ENCODE measurements around the gene BTF3L4. TPM values are rescaled to one million over a fixed set of nuclear protein-coding genes. Genes with fewer than 3 reads are reported as not detected.

The BTF3L4 gene
- polyA plus RNA-seq, 1 experiment, result 86.6 TPM

DNA sequence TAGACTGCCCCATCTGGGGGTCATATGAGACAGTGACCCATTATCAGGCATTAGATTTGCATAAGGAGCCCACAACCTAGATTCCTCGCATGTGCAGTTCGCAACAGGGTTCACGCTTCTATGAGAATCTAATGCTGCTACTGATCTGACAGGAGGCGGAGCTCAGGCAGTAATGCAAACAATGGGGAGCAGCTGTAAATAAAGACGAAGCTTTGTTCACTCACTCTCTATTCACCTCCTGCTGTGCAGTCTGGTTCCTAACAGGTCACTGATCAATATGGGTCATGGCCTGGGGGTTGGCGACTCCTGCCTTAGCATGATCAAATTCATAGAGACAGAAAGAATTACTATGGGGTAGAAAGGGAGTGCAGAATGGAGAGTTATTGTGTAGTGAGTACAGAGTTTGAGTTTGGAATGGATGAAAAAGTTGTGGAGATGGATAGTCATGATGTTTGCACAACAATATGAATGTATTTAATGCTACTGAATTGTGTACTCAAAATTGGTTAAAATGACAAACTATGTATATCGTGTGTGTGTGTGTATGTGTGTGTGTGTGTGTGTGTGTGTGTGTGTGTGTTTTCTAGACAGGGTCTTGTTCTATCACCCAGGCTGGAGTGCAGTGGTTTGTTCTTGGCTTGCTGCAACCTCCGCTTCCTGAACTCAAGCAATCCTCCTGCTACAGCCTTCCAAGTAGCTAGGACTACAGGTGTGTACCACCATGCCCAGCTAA is 42.2 kb downstream of the BTF3L4 start:
- H3K27ac ChIP-seq (ENCODE audit: low read depth, low read length), result no peak overlapping the region
- CTCF ChIA-PET, result no interaction called here
- peaks cover 3% of the 10 kb centered on the region for H3K27me3 ChIP-seq (ENCODE audit: control insufficient read depth, insufficient read depth, low read length)
- DNase-seq (ENCODE audit: low read depth, low spot score), result no peak
- POLR2A ChIA-PET, result interaction anchor here (0.7 kb wide), 1 partner anchor 25 kb away, joined by 3 read pairs; no protein-coding TSS in a partner anchor
- no peaks in the 10 kb centered on the region; the same call in 1 of the 2 replicates for H3K9me3 ChIP-seq (ENCODE audit: control insufficient read depth, insufficient read depth, low read length)
- H3K4me3 ChIP-seq (ENCODE audit: low read depth, low read length), result no peak overlapping the region
- TF ChIP-seq, protein P1, sequence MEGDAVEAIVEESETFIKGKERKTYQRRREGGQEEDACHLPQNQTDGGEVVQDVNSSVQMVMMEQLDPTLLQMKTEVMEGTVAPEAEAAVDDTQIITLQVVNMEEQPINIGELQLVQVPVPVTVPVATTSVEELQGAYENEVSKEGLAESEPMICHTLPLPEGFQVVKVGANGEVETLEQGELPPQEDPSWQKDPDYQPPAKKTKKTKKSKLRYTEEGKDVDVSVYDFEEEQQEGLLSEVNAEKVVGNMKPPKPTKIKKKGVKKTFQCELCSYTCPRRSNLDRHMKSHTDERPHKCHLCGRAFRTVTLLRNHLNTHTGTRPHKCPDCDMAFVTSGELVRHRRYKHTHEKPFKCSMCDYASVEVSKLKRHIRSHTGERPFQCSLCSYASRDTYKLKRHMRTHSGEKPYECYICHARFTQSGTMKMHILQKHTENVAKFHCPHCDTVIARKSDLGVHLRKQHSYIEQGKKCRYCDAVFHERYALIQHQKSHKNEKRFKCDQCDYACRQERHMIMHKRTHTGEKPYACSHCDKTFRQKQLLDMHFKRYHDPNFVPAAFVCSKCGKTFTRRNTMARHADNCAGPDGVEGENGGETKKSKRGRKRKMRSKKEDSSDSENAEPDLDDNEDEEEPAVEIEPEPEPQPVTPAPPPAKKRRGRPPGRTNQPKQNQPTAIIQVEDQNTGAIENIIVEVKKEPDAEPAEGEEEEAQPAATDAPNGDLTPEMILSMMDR (IDR thresholded peaks at IDR 0.05; ENCODE audit: low read depth, low read length), result no peak

DNA sequence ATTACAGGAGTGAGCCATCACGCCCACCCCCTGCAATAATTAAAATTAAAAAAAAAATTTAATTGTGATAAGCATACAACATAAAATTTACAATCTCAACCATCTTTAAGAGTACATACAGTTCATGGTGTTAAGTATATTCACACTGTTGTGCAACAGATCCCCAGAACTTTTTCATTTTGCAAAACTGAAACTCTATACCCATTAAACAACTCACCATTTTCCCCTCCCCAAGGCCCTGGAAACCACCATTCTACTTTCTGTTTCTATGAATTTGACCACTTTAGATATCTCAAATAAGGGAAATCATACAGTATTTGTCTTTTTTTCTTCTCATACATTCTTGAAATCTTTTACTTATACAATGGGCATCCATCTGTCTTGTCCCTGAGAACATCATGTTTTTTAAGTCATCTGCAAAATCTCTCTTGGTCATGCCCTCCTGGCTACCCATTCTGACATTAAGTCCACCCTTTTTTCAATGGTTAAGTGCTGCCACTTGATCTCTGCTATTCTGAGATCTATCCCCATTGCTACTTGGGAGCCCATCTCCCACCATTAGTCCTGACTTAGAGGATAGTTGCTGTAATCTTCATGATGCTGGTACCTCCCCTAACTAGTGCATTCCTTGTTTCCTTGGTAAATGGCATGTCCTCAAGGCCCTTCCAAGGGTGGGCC is 46.4 kb downstream of the BTF3L4 start:
- DNase-seq (ENCODE audit: low read depth, low spot score), result no peak
- Histone ChIP-seq H3K27me3 (ENCODE audit: control insufficient read depth, insufficient read depth, low read length) (peaks cover 3% of the 10 kb centered on the region), H3K4me3 (ENCODE audit: low read depth, low read length) (no peak overlapping the region), H3K9me3 (ENCODE audit: control insufficient read depth, insufficient read depth, low read length) (no peaks in the 10 kb centered on the region), H3K27ac (ENCODE audit: low read depth, low read length) (no peak overlapping the region)
- TF ChIP-seq, protein P1 (IDR thresholded peaks at IDR 0.05; ENCODE audit: low read depth, low read length), result no peak
- ChIA-PET CTCF (no interaction called here), POLR2A (no interaction called here)

DNA sequence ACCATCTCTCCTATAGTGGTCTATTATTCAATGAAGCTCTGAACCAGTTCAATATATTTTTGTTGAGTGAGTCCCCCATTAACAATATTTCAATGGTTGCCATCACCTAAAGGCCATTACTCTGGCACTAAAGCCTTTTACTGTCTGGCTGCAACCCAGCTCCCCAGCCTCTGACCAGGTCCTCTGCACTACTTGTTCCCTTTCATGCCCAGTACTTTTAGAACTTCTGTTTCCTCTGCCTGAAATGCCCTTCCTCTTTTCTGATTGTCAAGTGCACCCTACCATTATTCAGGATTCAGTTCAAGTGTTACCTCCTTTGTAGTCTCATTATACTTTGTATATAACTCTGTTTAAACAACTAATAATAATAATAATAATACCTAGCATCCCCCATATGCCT is 55.4 kb downstream of the BTF3L4 start:
- DNase-seq (ENCODE audit: low read depth, low spot score), result no peak
- no peak overlapping the region for H3K4me3 ChIP-seq (ENCODE audit: low read depth, low read length)
- TF ChIP-seq, protein P1 (IDR thresholded peaks at IDR 0.05; ENCODE audit: low read depth, low read length), result no peak
- no peaks in the 10 kb centered on the region for H3K27me3 ChIP-seq (ENCODE audit: control insufficient read depth, insufficient read depth, low read length)
- no peak overlapping the region for H3K27ac ChIP-seq (ENCODE audit: low read depth, low read length)
- POLR2A ChIA-PET, result no interaction called here
- no peaks in the 10 kb centered on the region for H3K9me3 ChIP-seq (ENCODE audit: control insufficient read depth, insufficient read depth, low read length)
- CTCF ChIA-PET, result interaction anchor here (0.8 to 1.2 kb wide), 3 partner anchors 10 to 15 kb away, joined by 3 to 5 read pairs (median 3); no protein-coding TSS in a partner anchor

DNA sequence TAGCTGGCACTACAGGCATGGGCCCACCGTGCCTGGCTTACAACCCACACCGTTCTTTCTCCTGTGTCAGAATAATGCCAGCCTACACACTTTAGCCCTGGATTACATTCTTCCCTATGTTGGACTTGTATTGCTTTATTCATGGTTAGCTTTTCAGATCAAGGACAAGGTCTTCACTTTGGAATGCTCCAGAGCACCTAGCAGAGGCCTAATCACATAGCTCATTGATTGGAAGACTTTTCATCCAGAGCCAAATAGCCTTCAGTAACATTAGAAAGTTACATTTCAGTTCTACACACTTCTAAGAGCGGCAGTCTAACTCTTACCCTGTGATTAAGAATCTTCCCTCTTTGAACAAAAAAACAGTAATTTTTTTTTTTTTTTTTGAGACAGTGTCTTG is 56.4 kb downstream of the BTF3L4 start:
- POLR2A ChIA-PET, result no interaction called here
- Histone ChIP-seq H3K27me3 (ENCODE audit: control insufficient read depth, insufficient read depth, low read length) (no peaks in the 10 kb centered on the region), H3K4me3 (ENCODE audit: low read depth, low read length) (no peak overlapping the region), H3K27ac (ENCODE audit: low read depth, low read length) (no peak overlapping the region), H3K9me3 (ENCODE audit: control insufficient read depth, insufficient read depth, low read length) (no peaks in the 10 kb centered on the region)
- DNase-seq (ENCODE audit: low read depth, low spot score), result no peak
- TF ChIP-seq, protein P1 (IDR thresholded peaks at IDR 0.05; ENCODE audit: low read depth, low read length), result no peak
- CTCF ChIA-PET, result interaction anchor here (0.5 to 1.1 kb wide), 4 partner anchors 9 to 588 kb away, joined by 3 to 6 read pairs (median 5); no protein-coding TSS in a partner anchor

All from AG04450 (cell line).